Measurements from ENCODE around the gene ABCC4. TPM values are rescaled to one million over a fixed set of nuclear protein-coding genes. Genes with fewer than 3 reads are reported as not detected.
A peak's percentile ranks its signal among the peaks of the same experiment; 100 is the strongest.

ABCC4 gene
- total and polyA plus RNA-seq, 2 of the 13 experiments (the other 11 are each of a cell fraction or from before 2014, with no cell fraction given) = 4.2 to 11.3 TPM

- H3K4me3 ChIP-seq (replicated peaks in 1 of 3; ENCODE audit: insufficient read depth in 1 of 3, low read depth in 2 of 3, low read length in 3 of 3) = no peak overlapping the region
- H3K4me1 ChIP-seq (ENCODE audit: insufficient read depth, low read length) = peaks cover 15% of the 10 kb centered on the region
- WGBS (ENCODE audit: low lambda C conversion rate) = 22% methylated on average over 4 of the region's 4 CpGs
- in situ Hi-C loops (cut with HindIII; ENCODE audit: extremely low pct_ligation_motif_present, low pct_unique_long_range_greater_than_20kb) (no loop called here), intact Hi-C loops (cut with micrococcal nuclease; ENCODE audit: unreplicated experiment) (loop anchor here (5.0 kb wide), 1 partner anchor 38 kb away; no protein-coding TSS in a partner anchor)
- DNase-seq (ENCODE audit: low spot score) (peak; percentile 69), ATAC-seq (peak; percentile 69), FAIRE-seq (peak; percentile 8)
- no peaks in the 10 kb centered on the region for H3K9me3 ChIP-seq (ENCODE audit: low read length)
- no peak overlapping the region for H3K9ac ChIP-seq (ENCODE audit: insufficient read depth, low read depth, low read length)
- no peaks in the 10 kb centered on the region for H3K27me3 ChIP-seq (ENCODE audit: control insufficient read depth in 1 of 2, insufficient read depth in 2 of 2, low read length in 2 of 2)
- ChIA-PET CTCF (ENCODE audit: low intra/inter-chr PET ratio, low total read pairs) (no interaction called here), POLR2A (no interaction called here)
- no peak overlapping the region for H3K27ac ChIP-seq (ENCODE audit: extremely low read length, insufficient read depth, low read length)
- H3K36me3 ChIP-seq (replicated peaks in 1 of 2; ENCODE audit: control insufficient read depth in 1 of 2, insufficient read depth in 2 of 2, low read length in 2 of 2) = no peaks in the 10 kb centered on the region
- peak overlapping the region; percentile 46 for H3K4me2 ChIP-seq (ENCODE audit: low read depth, low read length)
- no peaks in the 10 kb centered on the region for H4K20me1 ChIP-seq (ENCODE audit: insufficient read depth, low read length)
- BruUV-seq (replicated peaks) = no TSS peak
- no peak overlapping the region for H2AFZ ChIP-seq (ENCODE audit: low read length)
- no peaks in the 10 kb centered on the region for H3K79me2 ChIP-seq (ENCODE audit: insufficient read depth, low read length)
- peak; percentile 60; the same call in 1 of the 2 replicates for TF ChIP-seq TFE3 (CRISPR knock-in tag; IDR thresholded peaks at IDR 0.05)
- no peak for TF ChIP-seq ZHX2 (IDR thresholded peaks at IDR 0.05; ENCODE audit: low read depth)
- TF ChIP-seq ZHX2 (CRISPR knock-in tag; IDR thresholded peaks at IDR 0.05; ENCODE audit: borderline replicate concordance) = no peak
- no peak for TF ChIP-seq AGO1 (IDR thresholded peaks at IDR 0.05; ENCODE audit: low read depth, low read length, poor library complexity, severe bottlenecking)
- TF ChIP-seq POLR2G (IDR thresholded peaks at IDR 0.05; ENCODE audit: low read depth, low read length) = no peak
- TF ChIP-seq, protein P1, sequence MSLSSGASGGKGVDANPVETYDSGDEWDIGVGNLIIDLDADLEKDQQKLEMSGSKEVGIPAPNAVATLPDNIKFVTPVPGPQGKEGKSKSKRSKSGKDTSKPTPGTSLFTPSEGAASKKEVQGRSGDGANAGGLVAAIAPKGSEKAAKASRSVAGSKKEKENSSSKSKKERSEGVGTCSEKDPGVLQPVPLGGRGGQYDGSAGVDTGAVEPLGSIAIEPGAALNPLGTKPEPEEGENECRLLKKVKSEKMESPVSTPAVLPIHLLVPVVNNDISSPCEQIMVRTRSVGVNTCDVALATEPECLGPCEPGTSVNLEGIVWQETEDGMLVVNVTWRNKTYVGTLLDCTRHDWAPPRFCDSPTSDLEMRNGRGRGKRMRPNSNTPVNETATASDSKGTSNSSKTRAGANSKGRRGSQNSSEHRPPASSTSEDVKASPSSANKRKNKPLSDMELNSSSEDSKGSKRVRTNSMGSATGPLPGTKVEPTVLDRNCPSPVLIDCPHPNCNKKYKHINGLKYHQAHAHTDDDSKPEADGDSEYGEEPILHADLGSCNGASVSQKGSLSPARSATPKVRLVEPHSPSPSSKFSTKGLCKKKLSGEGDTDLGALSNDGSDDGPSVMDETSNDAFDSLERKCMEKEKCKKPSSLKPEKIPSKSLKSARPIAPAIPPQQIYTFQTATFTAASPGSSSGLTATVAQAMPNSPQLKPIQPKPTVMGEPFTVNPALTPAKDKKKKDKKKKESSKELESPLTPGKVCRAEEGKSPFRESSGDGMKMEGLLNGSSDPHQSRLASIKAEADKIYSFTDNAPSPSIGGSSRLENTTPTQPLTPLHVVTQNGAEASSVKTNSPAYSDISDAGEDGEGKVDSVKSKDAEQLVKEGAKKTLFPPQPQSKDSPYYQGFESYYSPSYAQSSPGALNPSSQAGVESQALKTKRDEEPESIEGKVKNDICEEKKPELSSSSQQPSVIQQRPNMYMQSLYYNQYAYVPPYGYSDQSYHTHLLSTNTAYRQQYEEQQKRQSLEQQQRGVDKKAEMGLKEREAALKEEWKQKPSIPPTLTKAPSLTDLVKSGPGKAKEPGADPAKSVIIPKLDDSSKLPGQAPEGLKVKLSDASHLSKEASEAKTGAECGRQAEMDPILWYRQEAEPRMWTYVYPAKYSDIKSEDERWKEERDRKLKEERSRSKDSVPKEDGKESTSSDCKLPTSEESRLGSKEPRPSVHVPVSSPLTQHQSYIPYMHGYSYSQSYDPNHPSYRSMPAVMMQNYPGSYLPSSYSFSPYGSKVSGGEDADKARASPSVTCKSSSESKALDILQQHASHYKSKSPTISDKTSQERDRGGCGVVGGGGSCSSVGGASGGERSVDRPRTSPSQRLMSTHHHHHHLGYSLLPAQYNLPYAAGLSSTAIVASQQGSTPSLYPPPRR (CRISPR knock-in tag; IDR thresholded peaks at IDR 0.05; ENCODE audit: borderline replicate concordance) = peak; percentile 56; the same call in 1 of the 2 replicates
- no peak for TF ChIP-seq NFATC3 (CRISPR knock-in tag; IDR thresholded peaks at IDR 0.05)
- no peak for TF ChIP-seq ZNF18 (CRISPR knock-in tag; IDR thresholded peaks at IDR 0.05; ENCODE audit: insufficient replicate concordance)
Measured at GRCh38 chr13:95044452-95045205, 256.6 kb downstream of the ABCC4 start.

Measured in HepG2 (cell line).